D341Med (cell line): Measurements from ENCODE around the gene TPSB2.
"Not testable (repeated sequence)": the region's sequence is repeated elsewhere in the genome, so short reads cannot be mapped to it uniquely, and the experiment has no call there.

Experiments used
- DNase-seq: peaks from one replicate; pipeline ENCODE4 v3.0.0; 2012; ENCODE audit warnings: low spot score

The TPSB2 gene

DNA sequence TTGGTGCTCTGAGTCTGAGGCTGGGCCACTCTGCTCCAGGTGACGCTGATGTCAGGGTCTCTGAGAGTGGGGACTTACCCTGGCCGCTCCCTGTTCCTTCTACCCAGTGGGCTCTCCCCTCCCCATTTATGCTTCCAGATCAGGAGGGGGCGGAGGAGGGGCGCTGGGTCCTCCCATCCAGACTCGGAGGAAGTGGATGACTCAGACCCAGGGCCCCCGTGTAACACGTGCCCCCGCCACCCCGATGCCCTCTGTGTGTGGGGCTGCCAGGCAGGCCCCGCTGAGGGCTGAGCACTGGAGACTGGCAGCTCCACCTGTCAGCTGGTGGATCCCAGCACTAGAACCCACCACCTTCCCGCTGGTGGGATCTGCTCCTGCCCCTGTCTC lies at the start of gene TPSB2:
TPSB2 (minus strand) TSS at position 101 of the 387 bp plus-strand sequence. CDS start 233 bp downstream, outside the sequence.
- not testable (repeated sequence) for DNase-seq

DNA sequence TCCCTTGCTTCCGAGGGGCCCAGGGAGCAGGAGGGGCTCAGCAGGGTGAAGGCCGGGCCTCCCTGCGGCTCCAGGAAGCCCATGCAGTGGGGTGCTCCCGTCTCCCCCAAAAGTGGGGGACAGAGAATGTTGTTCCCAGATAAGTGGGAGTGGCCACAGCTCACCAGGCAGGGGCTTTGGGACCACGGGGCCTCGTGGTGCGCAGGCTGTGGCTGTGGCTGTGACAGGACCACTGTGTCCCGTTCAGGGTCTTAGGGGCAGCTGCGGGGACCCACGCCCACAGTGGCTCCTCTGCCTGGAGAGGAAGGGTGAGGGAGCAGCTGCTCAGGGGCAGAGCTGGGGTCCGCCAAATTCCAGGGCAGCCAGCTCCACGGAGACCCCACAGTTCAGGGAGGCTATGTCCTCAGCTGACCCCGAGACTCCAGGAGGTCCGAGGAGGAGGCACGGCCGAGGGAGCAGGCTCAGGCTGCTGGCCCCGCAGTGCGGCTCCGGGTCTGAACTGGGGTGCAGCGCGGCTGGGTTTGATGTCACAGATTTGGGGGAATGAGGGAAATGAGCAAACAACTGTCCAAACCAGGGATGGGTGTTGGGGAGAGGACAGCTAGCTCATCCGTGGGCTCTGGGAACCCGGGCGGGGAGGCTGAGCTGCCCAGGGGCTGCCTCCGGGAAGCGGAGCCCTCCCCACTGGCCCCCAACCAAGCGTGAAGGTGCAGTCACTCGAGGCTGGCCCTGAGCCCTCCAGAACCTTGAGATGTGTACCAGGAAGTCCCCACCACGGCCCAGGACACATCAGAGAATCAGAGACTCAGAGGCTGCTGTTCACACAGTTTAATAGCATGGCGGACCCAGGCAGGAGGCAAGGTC lies 49.3 kb upstream of the TPSB2 start:
- DNase-seq: no peak

DNA sequence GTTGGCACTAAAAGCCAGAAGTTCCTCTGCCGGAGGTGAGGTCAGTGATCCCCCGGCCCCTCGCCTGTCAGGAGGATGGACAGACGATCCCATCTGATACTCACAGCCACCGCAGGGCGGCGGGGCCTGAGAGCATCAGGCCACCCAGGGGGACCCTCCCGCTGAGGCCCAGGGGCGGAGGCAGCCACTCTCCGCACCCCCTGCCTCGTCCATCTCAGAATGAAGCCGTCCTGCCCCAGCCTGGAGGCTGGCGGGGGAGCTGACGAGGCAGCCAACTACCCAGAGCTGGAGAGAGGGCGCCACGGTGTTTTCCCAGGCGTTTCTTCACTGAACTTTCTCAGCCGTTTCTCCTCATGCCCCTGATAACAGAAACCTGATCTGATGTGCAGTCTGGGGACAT lies 48.5 kb upstream of the TPSB2 start:
- no peak for DNase-seq

DNA sequence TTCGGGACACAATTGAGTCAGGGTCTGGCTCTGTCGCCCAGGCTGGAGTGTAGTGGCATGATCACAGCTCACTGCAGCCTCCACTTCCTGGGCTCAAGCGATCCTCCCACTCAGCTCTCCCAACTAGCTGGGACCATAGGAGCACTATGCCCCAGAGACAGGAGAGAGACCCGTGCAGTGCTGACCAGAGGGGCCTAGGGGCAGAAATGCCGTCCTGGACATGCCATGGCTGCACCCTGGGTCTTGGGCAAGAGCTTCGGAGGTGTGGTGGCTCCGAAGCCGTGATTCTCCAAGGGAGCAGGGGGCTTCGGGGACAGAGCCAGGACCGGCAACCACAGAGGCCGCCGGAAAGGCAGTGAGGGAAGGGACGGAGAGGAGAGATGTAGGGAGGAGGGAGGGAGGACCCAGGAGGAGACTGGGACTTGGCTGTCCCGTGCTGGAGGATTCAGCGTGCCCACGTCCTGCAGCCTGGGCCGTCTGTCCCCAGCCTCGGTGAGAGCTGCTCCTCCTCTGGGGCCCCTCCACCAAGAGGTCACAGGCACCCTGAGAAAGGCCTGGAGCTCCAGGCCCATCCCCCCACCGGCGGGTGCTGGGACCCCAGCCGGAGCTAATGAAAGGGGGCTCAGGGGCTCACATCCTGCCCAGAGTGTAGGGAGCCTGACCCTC lies 47.8 kb upstream of the TPSB2 start:
- DNase-seq: no peak

DNA sequence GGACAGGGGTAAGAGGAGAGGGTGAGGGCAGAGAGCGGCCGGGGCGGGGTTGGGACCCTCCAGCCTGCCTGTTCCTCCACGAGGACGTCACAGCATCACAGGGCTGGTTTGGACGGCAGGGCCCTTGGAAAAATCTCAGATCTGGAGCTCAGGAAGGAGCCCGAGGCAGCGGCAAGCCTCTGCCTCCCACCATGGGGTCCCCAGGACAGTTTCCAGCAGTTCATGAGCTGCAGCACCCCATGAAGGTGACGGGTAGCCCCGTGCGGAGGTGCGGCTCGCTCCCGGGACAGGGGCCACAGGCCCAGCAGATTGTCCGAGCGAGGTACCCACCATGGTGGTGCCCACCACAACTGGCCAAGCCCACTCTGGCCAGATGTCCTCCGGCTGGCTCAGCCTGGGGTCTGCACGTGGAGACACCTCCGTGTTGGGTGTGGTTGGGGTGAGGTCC lies 47.2 kb upstream of the TPSB2 start:
- no peak for DNase-seq

DNA sequence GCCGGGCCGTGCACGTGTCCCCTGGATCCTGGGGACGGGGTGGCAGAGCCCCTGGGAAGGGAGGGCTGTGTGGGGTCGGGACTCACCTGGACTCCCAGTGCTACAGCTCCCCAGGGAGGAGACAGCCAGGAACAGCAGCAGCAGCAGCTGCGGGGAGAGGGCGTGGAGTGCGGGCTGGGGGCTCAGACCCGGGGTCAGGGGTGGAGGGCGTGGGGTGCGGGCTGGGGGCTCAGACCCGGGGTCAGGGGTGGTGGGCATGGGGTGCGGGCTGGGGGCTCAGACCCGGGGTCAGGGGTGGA lies 46.5 kb upstream of the TPSB2 start:
- DNase-seq: no peak

DNA sequence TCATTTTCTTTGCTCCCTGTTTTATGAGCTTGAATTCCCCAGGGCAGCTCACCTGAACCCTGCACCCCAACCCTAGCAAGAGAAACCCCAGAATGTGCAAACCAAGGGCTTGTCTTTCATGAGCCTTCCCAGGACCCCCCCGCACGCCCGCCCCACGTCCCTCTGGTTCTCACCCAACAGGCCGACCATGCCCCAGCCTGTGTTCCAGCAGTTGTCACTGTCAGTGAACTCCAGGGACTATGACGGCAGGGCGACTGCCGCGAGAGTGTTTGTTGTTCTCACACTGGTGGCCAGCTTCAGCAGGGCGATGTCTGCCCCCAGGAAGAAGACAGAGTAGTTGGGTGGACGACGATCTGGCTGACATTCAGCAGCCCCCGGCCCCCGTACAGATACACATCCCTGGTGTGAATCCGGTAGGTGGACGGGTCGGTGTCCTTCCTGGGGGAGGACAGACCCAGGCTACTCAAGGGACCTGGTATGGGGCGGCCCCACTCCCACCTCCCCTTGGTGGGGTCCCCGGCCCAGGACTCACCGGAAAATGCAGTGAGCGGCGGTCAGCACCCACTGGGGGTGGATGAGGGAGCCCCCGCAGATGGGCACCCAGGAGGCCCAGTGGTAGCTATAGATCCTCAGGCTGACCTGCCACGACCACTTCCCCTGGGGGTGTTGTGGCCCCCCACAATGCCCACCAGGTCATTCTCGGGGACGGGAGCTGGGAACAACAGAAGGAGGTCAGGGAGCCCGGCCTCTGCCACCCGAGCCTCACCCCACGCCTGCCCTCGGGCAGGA lies 46.0 kb upstream of the TPSB2 start:
- DNase-seq: no peak

DNA sequence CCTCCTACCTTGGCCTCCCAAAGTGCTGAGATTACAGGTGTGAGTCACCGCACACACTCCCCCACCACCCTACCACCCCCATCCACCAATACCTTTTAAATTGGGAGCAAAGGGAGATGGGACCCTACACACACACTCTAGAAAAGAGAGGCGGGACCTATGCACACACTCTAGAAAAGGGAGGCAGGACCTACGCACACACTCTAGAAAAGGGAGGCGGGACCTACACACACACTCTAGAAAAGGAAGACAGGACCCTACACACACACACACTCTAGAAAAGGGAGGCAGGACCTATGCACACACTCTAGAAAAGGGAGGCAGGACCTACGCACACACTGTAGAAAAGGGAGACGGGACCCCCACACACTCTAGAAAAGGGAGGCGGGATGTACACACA lies 44.8 kb upstream of the TPSB2 start:
- DNase-seq: no peak

DNA sequence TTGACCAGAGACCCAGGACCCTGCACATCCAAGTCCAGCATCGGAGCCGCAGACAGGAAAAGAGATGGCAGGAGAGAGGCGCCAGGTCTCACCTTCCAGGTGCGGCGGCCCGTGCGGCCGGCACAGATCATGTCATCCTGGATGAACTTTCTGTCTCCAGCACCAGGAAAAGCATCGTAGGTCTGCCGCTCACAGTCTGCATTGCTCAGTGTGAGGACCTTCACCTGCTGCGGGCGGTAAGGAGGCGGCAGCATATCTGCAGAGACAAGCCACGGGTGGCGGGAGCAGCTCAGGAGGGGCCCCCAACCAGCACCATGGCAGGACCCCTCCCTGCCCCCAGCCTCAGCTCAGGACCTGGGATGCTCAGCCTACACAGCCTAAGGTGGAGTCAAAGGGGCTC lies 43.8 kb upstream of the TPSB2 start:
- no peak for DNase-seq

DNA sequence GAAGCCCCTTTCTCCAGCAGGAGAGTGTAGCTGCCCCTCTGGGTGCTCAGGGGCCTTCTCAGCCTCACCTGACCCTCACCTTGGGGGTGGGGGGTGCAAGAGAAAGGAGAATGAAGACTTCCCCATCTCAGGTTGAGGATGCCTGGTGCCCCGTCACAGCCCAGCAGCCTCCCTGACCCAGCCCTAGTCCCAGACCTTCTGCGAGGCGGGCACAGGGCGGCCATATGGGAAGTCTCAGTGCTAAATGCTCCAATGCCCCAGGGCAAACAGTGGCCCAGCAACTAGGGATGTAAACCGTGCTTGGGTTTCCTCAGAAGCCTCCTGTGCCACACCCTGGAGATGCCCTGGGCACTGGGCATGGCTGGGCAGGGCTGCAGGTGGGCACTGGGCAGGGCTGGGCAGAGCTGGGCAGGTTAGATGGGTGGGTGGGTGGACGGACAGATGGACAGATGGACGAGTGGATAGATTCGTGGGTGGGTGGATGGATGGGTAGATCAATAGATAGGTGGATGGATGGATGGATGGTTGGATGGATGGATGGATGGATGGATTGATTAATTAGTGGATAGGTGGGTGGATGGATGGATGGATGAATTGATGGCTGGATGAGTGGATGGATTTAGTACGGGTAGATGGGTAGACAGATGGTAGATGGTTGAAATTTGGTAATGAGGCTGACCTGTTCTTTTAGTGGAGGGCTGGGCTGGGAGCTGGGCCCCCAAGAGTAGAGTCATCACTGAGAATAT lies 42.6 kb upstream of the TPSB2 start:
- no peak for DNase-seq

DNA sequence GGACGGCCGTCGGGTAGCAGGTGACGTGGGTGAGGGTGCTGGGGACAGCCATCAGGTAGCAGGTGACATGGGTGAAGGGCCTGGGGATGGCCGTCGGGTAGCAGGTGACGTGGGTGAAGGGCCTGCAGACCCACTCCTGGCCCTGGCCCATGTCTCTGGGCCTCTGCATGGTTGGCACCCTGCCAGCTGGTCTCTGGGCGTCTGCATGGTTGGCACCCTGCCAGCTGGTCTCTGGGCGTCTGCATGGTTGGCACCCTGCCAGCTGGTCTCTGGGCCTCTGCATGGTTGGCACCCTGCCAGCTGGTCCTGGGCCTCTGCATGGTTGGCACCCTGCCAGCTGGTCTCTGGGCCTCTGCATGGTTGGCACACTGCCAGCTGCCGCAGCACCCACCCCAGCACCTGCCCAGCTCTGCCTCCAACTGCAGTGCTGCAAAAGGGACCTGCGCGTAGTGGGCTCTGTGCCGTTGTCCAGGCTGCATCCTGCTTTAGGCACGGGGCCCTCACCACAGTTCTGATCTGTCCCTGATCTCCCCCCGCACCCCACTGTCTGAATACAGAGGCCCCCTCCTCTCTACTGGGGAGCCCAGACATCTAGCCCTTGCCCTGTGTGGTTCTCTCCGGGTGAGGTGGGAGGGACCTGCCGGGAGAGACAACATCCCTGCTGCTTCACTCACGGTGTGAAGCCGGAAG lies 41.9 kb upstream of the TPSB2 start:
- DNase-seq: not testable (repeated sequence)

DNA sequence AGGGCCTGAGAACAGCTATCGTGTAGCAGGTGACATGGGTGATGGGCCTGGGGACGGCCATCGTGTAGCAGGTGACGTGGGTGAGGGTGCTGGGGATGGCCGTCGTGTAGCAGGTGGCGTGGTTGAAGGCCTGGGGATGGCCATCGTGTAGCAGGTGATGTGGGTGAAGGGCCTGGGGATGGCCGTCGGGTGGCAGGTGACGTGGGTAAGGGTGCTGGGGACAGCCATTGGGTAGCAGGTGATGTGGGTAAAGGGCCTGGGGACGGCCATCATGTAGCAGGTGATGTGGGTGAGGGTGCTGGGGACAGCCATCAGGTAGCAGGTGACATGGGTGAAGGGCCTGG lies 41.4 kb upstream of the TPSB2 start:
- no peak for DNase-seq

DNA sequence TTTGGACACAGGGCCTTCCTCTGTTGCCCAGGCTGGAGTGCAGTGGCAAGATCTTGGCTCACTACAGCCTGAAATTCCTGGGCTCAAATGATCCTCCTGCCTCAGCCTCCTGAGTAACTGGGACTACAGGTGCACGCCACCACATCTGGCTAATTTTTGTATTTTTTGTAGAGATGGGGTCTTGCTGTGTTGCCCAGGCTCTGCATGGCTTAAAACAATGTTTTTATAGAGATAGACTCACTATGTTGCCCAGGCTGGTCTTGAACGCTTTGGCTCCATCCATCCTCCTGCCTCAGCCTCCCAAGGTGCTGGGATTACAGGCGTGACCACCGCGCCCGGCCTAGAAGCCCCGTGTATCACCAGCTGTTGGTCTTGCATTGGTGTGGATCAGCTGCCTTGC lies 39.4 kb upstream of the TPSB2 start:
- not testable (repeated sequence) for DNase-seq

DNA sequence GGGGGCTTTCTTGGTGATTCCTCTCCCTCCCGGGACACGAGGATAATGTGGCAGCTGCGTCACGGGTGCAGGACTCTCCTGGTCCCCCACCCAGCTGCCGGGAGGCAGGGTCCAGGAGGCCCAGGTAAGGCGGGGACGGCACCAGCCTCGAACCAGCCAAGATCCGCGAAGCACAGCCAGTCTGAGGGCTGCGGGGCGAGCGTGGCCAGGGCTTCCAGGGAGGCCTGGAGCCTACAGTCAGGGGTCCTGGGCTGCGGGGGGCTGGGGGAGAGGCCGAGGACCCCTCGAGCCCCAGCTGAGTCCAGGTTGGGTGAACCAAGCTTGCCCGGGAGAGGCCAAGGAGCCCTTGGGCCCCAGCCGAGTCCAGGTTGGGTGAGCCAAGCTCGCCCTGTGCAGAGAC lies 35.8 kb upstream of the TPSB2 start:
- DNase-seq: no peak

DNA sequence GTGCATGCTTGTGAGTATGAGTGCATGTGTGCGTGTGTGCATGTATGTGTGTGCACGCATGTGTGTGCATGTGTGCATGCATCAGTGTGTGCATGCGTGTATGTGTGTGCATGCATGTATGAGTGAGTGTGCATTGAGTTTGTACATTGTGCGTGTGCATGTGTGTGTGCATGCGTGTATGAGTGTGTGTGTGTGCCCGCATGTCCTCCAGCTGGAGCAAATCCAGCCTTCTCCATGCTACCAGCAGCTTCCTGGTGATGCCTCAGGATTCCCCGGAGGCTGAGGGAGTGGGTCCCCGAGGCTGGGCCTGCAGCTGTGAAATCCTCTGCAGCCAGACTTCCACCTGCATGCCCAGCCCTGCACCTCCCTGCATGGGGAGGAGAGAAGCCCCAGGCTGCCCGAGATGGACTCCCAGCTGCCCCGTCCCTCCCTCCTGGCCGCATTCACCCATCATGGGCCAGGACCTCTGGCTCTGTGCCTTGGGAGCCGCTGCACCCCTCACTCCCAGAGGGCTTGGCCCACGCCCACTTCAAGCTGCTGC lies 35.2 kb upstream of the TPSB2 start:
- DNase-seq: no peak

DNA sequence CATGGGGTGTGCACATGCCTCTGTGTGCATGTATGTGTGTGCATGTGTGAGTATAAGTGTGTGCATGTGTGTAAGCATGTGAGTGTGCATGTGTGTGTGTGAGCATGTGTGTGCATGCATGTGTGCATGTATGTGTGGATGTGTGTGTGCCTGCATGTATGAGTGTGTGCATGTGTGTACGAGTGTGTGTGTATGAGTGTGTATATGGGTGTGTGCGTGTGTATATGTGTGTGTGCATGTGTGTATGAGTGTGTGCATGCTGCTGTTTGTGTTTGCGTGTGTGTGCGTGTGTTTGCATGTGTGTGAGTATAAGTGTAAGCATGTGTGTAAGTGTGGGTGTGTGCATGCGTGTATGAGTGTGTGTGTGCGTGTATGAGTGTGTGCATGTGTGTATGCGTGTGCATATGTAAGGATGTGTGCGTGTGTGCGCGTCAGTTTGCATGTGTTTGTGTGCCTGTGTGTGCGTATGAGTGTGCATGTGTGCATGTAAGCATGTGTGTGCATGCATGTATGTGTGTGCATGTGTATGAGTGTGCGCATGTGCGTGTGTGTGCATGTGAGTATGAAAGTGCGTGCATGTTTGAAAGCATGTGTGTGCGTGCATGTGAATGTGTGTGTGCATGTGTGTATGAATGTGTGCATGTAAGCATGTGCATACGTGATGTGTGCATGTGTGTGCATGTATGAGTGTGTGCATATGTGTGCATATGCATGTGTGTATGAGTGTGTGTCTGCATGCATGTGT lies 34.5 kb upstream of the TPSB2 start:
- DNase-seq: no peak

DNA sequence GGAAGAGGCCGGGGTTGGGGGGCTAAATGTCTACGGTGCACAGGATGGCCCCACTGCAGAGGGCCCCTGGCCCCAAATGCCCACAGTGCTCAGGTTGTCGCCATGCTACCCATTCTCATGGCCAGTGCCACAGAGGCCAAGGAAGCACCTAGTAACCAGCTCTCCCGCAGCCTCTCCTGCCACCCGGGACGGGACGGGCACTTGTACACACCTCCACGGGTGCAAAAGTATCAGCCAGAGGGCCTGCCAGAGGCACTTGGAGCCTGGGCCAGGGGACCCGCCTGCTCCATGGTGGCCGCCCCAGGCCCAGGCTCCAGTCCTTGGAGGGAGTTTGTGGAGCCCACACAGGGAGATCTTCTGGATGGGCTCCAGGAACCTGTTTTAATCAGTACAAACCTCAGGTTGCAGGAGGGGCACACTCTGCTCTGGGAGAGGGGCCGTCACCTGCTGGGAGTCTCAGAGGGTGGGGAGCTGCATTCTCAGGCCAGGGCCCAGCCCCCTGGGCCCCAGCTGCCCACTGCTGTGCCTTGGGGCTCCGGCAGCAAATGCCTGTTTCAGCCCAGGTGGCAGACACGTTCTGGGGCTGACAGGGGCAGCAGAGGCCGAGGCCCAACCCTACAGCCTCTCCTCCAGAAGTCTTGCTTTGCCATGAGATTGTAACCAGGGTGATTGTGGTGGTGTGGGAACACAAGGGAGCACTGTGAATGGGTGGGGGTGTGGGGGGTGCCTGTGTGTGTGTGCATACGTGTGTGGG lies 33.8 kb upstream of the TPSB2 start:
- no peak for DNase-seq

DNA sequence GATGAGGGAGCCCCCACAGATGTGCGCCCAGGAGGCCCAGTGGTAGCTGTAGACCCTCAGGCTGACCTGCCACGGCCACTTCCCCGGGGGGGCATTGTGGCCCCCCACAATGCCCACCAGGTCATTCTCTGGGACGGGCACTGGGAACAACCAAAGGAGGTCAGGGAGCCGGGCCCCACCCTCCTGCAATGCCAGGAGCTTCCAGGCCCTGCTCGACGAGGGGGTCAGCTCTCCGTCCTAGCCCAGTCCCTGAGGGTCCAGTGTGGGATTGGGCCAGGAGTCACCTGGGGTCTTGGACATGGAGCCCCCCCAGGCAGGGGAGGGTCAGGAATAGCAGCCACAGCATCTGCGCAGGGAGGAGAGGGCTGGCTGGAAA lies 32.9 kb upstream of the TPSB2 start:
- no peak for DNase-seq

DNA sequence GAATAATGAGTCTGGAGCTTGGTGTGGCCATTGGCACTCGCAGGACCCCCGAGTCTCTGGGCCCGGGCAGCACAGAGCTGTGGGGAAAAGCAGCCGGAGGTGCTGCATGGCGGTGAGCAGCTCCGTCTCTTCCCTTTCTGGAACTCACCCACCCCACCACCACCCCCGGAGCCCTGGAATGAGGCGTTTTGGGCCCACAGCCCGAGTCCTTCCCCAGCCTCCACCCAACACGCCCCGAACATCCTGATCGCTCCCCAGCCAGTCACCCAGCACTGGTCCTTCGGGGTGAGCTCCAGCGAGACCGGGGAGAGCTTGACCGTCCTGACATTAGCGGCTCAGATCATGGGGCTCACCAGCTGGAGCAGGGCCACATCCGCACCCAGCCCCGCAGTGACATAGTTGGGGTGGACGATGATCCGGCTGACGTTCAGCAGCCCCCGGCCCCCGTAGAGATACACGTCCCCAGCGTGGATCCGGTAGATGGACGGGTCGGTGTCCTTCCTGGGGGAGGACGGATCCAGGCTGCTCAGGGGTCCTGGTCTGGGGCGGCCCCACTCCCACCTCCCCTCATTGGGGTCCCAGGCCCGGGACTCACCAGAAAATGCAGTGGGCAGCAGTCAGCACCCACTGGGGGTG lies 32.3 kb upstream of the TPSB2 start:
- DNase-seq: no peak
